Measurements from ENCODE around the gene ANTXRL. TPM values are rescaled to one million over a fixed set of nuclear protein-coding genes. Genes with fewer than 3 reads are reported as not detected.

The ANTXRL gene
- total and polyA plus RNA-seq, 4 donors: 0.06 TPM; not detected in 3

DNA sequence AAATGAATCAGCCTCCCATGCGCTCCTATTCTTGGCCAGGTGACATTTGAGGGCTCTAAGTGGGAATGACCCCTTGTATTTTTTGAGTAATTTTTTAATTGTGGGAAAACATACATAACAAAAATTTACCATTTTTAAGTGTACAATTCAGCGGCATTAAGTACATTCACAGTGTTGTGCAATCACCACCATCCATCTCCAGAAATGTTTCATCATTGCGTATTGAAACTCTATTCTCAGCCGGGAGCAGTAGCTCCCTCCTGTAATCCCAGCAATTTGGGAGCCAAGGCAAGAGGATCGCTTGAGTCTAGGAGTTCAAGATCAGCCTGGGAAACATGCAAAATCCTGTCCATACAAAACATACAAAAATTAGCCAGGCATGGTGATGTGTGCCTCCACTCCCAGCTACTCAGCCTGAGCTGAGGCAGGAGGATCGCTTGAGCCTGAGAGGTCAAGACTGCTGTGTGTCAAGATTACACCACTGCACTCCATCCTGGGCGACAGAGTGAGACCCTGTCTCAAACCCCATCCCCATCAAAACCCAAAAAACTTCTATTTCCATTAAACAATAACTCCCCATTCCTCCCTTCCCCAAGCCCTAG is 2.5 kb downstream of the ANTXRL start:
- no peak for DNase-seq (ENCODE audit: low spot score)
- no peak for TF ChIP-seq GABPA (IDR thresholded peaks at IDR 0.05 in 1 of 2, conservative IDR thresholded peaks at IDR 0.05 in 1 of 2)
- no peak for TF ChIP-seq JUND (IDR thresholded peaks at IDR 0.05)
- TF ChIP-seq, protein P1, sequence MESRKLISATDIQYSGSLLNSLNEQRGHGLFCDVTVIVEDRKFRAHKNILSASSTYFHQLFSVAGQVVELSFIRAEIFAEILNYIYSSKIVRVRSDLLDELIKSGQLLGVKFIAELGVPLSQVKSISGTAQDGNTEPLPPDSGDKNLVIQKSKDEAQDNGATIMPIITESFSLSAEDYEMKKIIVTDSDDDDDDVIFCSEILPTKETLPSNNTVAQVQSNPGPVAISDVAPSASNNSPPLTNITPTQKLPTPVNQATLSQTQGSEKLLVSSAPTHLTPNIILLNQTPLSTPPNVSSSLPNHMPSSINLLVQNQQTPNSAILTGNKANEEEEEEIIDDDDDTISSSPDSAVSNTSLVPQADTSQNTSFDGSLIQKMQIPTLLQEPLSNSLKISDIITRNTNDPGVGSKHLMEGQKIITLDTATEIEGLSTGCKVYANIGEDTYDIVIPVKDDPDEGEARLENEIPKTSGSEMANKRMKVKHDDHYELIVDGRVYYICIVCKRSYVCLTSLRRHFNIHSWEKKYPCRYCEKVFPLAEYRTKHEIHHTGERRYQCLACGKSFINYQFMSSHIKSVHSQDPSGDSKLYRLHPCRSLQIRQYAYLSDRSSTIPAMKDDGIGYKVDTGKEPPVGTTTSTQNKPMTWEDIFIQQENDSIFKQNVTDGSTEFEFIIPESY (IDR thresholded peaks at IDR 0.05): no peak
- TF ChIP-seq, protein P2, sequence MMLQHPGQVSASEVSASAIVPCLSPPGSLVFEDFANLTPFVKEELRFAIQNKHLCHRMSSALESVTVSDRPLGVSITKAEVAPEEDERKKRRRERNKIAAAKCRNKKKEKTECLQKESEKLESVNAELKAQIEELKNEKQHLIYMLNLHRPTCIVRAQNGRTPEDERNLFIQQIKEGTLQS (IDR thresholded peaks at IDR 0.05): no peak
- no peak for TF ChIP-seq TAF1 (conservative IDR thresholded peaks at IDR 0.05)
- TF ChIP-seq RAD21 (IDR thresholded peaks at IDR 0.05): no peak
- TF ChIP-seq, protein P3, sequence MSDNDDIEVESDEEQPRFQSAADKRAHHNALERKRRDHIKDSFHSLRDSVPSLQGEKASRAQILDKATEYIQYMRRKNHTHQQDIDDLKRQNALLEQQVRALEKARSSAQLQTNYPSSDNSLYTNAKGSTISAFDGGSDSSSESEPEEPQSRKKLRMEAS (IDR thresholded peaks at IDR 0.05): no peak
- TF ChIP-seq NR2F2 (IDR thresholded peaks at IDR 0.05): no peak
- TF ChIP-seq YY1 (IDR thresholded peaks at IDR 0.05): no peak
- TF ChIP-seq, protein P4, sequence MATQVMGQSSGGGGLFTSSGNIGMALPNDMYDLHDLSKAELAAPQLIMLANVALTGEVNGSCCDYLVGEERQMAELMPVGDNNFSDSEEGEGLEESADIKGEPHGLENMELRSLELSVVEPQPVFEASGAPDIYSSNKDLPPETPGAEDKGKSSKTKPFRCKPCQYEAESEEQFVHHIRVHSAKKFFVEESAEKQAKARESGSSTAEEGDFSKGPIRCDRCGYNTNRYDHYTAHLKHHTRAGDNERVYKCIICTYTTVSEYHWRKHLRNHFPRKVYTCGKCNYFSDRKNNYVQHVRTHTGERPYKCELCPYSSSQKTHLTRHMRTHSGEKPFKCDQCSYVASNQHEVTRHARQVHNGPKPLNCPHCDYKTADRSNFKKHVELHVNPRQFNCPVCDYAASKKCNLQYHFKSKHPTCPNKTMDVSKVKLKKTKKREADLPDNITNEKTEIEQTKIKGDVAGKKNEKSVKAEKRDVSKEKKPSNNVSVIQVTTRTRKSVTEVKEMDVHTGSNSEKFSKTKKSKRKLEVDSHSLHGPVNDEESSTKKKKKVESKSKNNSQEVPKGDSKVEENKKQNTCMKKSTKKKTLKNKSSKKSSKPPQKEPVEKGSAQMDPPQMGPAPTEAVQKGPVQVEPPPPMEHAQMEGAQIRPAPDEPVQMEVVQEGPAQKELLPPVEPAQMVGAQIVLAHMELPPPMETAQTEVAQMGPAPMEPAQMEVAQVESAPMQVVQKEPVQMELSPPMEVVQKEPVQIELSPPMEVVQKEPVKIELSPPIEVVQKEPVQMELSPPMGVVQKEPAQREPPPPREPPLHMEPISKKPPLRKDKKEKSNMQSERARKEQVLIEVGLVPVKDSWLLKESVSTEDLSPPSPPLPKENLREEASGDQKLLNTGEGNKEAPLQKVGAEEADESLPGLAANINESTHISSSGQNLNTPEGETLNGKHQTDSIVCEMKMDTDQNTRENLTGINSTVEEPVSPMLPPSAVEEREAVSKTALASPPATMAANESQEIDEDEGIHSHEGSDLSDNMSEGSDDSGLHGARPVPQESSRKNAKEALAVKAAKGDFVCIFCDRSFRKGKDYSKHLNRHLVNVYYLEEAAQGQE (IDR thresholded peaks at IDR 0.05): no peak
- TF ChIP-seq, protein P5, sequence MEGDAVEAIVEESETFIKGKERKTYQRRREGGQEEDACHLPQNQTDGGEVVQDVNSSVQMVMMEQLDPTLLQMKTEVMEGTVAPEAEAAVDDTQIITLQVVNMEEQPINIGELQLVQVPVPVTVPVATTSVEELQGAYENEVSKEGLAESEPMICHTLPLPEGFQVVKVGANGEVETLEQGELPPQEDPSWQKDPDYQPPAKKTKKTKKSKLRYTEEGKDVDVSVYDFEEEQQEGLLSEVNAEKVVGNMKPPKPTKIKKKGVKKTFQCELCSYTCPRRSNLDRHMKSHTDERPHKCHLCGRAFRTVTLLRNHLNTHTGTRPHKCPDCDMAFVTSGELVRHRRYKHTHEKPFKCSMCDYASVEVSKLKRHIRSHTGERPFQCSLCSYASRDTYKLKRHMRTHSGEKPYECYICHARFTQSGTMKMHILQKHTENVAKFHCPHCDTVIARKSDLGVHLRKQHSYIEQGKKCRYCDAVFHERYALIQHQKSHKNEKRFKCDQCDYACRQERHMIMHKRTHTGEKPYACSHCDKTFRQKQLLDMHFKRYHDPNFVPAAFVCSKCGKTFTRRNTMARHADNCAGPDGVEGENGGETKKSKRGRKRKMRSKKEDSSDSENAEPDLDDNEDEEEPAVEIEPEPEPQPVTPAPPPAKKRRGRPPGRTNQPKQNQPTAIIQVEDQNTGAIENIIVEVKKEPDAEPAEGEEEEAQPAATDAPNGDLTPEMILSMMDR (IDR thresholded peaks at IDR 0.05; ENCODE audit: low read depth, low read length, missing input control): no peak
- TF ChIP-seq SP1 (IDR thresholded peaks at IDR 0.05): no peak
- TF ChIP-seq FOXA1 (IDR thresholded peaks at IDR 0.05): no peak
- no peak for TF ChIP-seq FOXA2 (IDR thresholded peaks at IDR 0.05)
- no peak for TF ChIP-seq EGR1 (IDR thresholded peaks at IDR 0.05; ENCODE audit: low read depth in 2 of 2)
- TF ChIP-seq RXRA (IDR thresholded peaks at IDR 0.05): no peak
- no peak for TF ChIP-seq HNF4A (conservative IDR thresholded peaks at IDR 0.05)
- TF ChIP-seq HNF4G (IDR thresholded peaks at IDR 0.05): no peak
- Histone ChIP-seq H3K4me3 (ENCODE audit: low read depth in 1 of 3, low read length in 3 of 3) (no peak overlapping the region), H3K36me3 (ENCODE audit: control insufficient read depth in 4 of 4, insufficient read depth in 3 of 4, low read depth in 1 of 4, low read length in 3 of 4) (no peaks in the 10 kb centered on the region), H3K27me3 (ENCODE audit: control insufficient read depth in 4 of 4, insufficient read depth in 4 of 4, low read length in 3 of 4) (no peaks in the 10 kb centered on the region), H3K9ac (ENCODE audit: low read depth in 1 of 2, low read length in 2 of 2) (no peak overlapping the region), H3K4me1 (ENCODE audit: control insufficient read depth in 4 of 4, insufficient read depth in 4 of 4, low read length in 3 of 4) (peaks cover 0 to 5% (median under 1%) of the 10 kb centered on the region in 4 donors), H3K9me3 (ENCODE audit: control insufficient read depth in 4 of 4, low read length in 3 of 4) (peaks cover 0 to 3% (median 0%) of the 10 kb centered on the region in 4 donors), H3K27ac (ENCODE audit: low read depth in 1 of 2, low read length in 2 of 2) (no peak overlapping the region)
- WGBS: 84% methylated on average over 7 of the region's 7 CpGs
